KMS-11 (cell line): ENCODE data around the gene MAPK11.
A peak's percentile ranks its signal among the peaks of the same experiment; 100 is the strongest.

ENCODE experiments used
- H2AFZ ChIP-seq: fragments of 200-600 bp; sonication (generic); 2 replicates; pipeline ENCODE4 v1.6.1; 2016; ENCODE audit warnings: antibody characterized with exemption, mixed run types, low read depth
- H3K27ac ChIP-seq: fragments of 200-600 bp; sonication (generic); 2 replicates; pipeline ENCODE4 v1.6.1; 2016; ENCODE audit warnings: mild to moderate bottlenecking, mixed run types
- H3K27me3 ChIP-seq: fragments of 200-600 bp; sonication (generic); 2 replicates; pipeline ENCODE4 v1.6.1; 2017; ENCODE audit warnings: mild to moderate bottlenecking, low read depth, mixed run types, moderate library complexity; ENCODE audit not compliant: insufficient read depth
- H3K36me3 ChIP-seq: fragments of 200-600 bp; sonication (generic); 2 replicates; pipeline ENCODE4 v1.6.1; 2017; ENCODE audit warnings: mild to moderate bottlenecking, mixed run types; ENCODE audit not compliant: insufficient read depth
- H3K4me1 ChIP-seq: fragments of 200-600 bp; sonication (generic); 2 replicates; pipeline ENCODE4 v1.6.1; 2016; ENCODE audit warnings: mild to moderate bottlenecking, low read depth, mixed run types; ENCODE audit not compliant: poor library complexity, severe bottlenecking
- H3K4me2 ChIP-seq: fragments of 200-600 bp; sonication (generic); 2 replicates; pipeline ENCODE4 v1.7.0; 2016; ENCODE audit warnings: mild to moderate bottlenecking, mixed run types
- H3K4me3 ChIP-seq: fragments of 200-600 bp; sonication (generic); IDR thresholded peaks from 2 replicates; pipeline ENCODE4 v1.6.1; 2017; ENCODE audit warnings: low read depth, low read length, mixed read lengths; ENCODE audit not compliant: insufficient read depth
- H3K79me2 ChIP-seq: fragments of 200-600 bp; sonication (generic); 2 replicates; pipeline ENCODE4 v1.6.1; 2016; ENCODE audit warnings: low read depth, mixed run types; ENCODE audit not compliant: insufficient read depth
- H3K9ac ChIP-seq: fragments of 200-600 bp; sonication (generic); 2 replicates; pipeline ENCODE4 v1.6.1; 2016; ENCODE audit warnings: mild to moderate bottlenecking, mixed run types
- H4K20me1 ChIP-seq: fragments of 200-600 bp; sonication (generic); 2 replicates; pipeline ENCODE4 v1.6.1; 2016; ENCODE audit warnings: mild to moderate bottlenecking, mixed run types; ENCODE audit not compliant: insufficient read depth
- TF ChIP-seq, protein P1 (sequence below): fragments of 200-600 bp; sonication (generic); conservative IDR thresholded peaks from 2 replicates; pipeline ENCODE4 v1.6.1; 2017; ENCODE audit warnings: low read depth, mild to moderate bottlenecking, antibody characterized with exemption, low read length, moderate library complexity, mixed read lengths

The MAPK11 gene

DNA sequence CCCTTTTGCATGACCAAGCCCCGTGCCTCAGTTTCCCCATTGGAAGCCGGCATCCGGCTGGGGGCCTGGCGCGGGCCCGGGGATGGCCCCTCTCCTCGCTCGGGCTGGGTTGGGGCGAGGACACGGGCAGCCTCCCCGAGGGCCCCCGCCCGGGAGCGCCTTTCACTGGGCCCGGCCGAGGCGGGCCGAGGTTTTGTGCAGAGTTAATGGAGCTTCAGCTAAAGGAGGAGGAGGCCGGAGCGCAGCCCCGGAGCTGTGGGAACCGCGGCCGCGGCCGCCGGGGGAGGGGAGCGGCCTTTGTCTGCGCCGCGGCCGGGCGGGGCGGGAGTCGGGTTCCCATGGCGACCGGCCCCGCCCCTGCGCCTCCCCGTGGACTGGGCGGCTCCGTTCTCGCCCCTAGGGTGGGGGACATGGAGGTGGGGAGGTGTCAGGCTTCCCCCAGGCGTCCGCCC lies 1.4 kb upstream of the MAPK11 start:
- H3K4me3 ChIP-seq: no peak overlapping the region
- peaks cover 15% of the 10 kb centered on the region for H3K4me1 ChIP-seq
- no peaks in the 10 kb centered on the region for H3K36me3 ChIP-seq
- peak overlapping the region; percentile 92 for H3K4me2 ChIP-seq
- no peak overlapping the region; the same call in 1 of the 2 replicates for H2AFZ ChIP-seq
- no peak overlapping the region for H3K27ac ChIP-seq
- H3K27me3 ChIP-seq: no peaks in the 10 kb centered on the region
- H4K20me1 ChIP-seq: no peaks in the 10 kb centered on the region
- TF ChIP-seq, protein P1, sequence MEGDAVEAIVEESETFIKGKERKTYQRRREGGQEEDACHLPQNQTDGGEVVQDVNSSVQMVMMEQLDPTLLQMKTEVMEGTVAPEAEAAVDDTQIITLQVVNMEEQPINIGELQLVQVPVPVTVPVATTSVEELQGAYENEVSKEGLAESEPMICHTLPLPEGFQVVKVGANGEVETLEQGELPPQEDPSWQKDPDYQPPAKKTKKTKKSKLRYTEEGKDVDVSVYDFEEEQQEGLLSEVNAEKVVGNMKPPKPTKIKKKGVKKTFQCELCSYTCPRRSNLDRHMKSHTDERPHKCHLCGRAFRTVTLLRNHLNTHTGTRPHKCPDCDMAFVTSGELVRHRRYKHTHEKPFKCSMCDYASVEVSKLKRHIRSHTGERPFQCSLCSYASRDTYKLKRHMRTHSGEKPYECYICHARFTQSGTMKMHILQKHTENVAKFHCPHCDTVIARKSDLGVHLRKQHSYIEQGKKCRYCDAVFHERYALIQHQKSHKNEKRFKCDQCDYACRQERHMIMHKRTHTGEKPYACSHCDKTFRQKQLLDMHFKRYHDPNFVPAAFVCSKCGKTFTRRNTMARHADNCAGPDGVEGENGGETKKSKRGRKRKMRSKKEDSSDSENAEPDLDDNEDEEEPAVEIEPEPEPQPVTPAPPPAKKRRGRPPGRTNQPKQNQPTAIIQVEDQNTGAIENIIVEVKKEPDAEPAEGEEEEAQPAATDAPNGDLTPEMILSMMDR: no peak
- no peak overlapping the region for H3K9ac ChIP-seq
- H3K79me2 ChIP-seq: no peaks in the 10 kb centered on the region

GRCh38 chr22:50270666-50271394 lies 650 bp upstream of the MAPK11 start:
- Histone ChIP-seq H3K4me3 (no peak overlapping the region), H3K27me3 (no peaks in the 10 kb centered on the region), H3K4me2 (peak overlapping the region; percentile 92), H3K9ac (no peak overlapping the region), H4K20me1 (no peaks in the 10 kb centered on the region), H2AFZ (peak overlapping the region; percentile 41; the same call in 1 of the 2 replicates), H3K36me3 (no peaks in the 10 kb centered on the region), H3K27ac (no peak overlapping the region), H3K79me2 (no peaks in the 10 kb centered on the region), H3K4me1 (peaks cover 15% of the 10 kb centered on the region)
- TF ChIP-seq, protein P1: no peak

GRCh38 chr22:50269573-50269969 lies 609 bp downstream of the MAPK11 start:
- Histone ChIP-seq H3K4me2 (peak overlapping the region; percentile 51), H3K4me1 (peaks cover 15% of the 10 kb centered on the region), H3K27me3 (no peaks in the 10 kb centered on the region), H3K79me2 (no peaks in the 10 kb centered on the region), H4K20me1 (no peaks in the 10 kb centered on the region), H3K27ac (no peak overlapping the region), H3K36me3 (no peaks in the 10 kb centered on the region), H3K4me3 (no peak overlapping the region), H2AFZ (peak overlapping the region; percentile 4; the same call in 1 of the 2 replicates), H3K9ac (no peak overlapping the region)
- TF ChIP-seq, protein P1: no peak

DNA sequence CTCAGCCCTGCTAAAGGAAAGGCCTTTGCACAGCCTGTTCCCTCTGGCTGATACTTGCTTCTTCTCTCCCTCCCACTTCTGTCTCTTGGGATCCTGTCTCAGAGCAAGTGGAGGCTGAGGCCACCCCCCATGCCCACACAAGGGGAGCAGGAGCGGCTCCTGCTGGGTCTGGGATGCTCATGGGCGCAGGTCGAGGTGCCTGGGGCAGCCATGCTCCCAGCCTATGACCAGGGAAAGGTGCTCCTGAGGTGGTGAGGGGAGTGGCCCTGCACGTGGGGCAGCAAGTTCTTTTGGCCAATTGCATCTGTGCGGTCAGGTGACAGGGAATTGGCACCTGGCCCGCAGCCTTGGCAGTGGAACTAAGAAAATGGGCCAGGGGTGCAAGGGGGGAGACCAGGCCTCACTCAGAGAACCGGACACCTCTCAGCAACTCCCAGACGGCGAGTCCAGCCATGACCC lies 1.5 kb downstream of the MAPK11 start:
- Histone ChIP-seq H3K4me2 (no peak overlapping the region), H2AFZ (no peak overlapping the region), H3K27ac (no peak overlapping the region), H4K20me1 (no peaks in the 10 kb centered on the region), H3K4me3 (no peak overlapping the region), H3K4me1 (peaks cover 12% of the 10 kb centered on the region), H3K36me3 (no peaks in the 10 kb centered on the region), H3K79me2 (no peaks in the 10 kb centered on the region), H3K9ac (no peak overlapping the region), H3K27me3 (no peaks in the 10 kb centered on the region)
- TF ChIP-seq, protein P1: no peak
